Measurements from ENCODE around the gene DMC1.
A peak's percentile ranks its signal among the peaks of the same experiment; 100 is the strongest.
"Not testable (repeated sequence)": the region's sequence is repeated elsewhere in the genome, so short reads cannot be mapped to it uniquely, and the experiment has no call there.

Gene DMC1

GRCh38 chr22:38569972-38570778 is at the start of gene DMC1:
DMC1 (minus strand) TSS chr22:38570183; CDS start chr22:38568256, 1,927 bp downstream.
- peak; percentile 61 to 78 for DNase-seq

- no peak for DNase-seq
Measured at GRCh38 chr22:38618682-38619081, 48.7 kb upstream of the DMC1 start.

GRCh38 chr22:38618258-38618657 is 48.3 kb upstream of the DMC1 start:
- DNase-seq, result no peak

GRCh38 chr22:38615064-38615405 is 45.1 kb upstream of the DMC1 start:
- DNase-seq, result not testable (repeated sequence)

GRCh38 chr22:38614332-38615063 is 44.5 kb upstream of the DMC1 start:
- no peak for DNase-seq

- no peak for DNase-seq
Measured at GRCh38 chr22:38613588-38613987, 43.6 kb upstream of the DMC1 start.

- no peak for DNase-seq
Measured at GRCh38 chr22:38612217-38613006, 42.4 kb upstream of the DMC1 start.

- DNase-seq, result no peak
Measured at GRCh38 chr22:38611559-38611958, 41.6 kb upstream of the DMC1 start.

GRCh38 chr22:38610234-38610633 is 40.3 kb upstream of the DMC1 start:
- DNase-seq, result no peak

GRCh38 chr22:38608992-38609750 is 39.2 kb upstream of the DMC1 start:
- no peak for DNase-seq

- DNase-seq, result no peak
Measured at GRCh38 chr22:38607680-38608079, 37.7 kb upstream of the DMC1 start.

- no peak for DNase-seq
Measured at GRCh38 chr22:38602166-38602565, 32.2 kb upstream of the DMC1 start.

GRCh38 chr22:38601221-38601764 is 31.3 kb upstream of the DMC1 start:
- DNase-seq, result no peak

- DNase-seq, result no peak
Measured at GRCh38 chr22:38599466-38599865, 29.5 kb upstream of the DMC1 start.

GRCh38 chr22:38582923-38583322 is 12.9 kb upstream of the DMC1 start:
- not testable (repeated sequence) for DNase-seq

GRCh38 chr22:38578505-38578904 is 8.5 kb upstream of the DMC1 start:
- DNase-seq, result no peak

- DNase-seq, result no peak
Measured at GRCh38 chr22:38572065-38572464, 2.1 kb upstream of the DMC1 start.

GRCh38 chr22:38570779-38571364 is 889 bp upstream of the DMC1 start:
- DNase-seq, result no peak

GRCh38 chr22:38569181-38569971 is 607 bp downstream of the DMC1 start:
- DNase-seq, result no peak

GRCh38 chr22:38567531-38568285 is 2.3 kb downstream of the DMC1 start:
- DNase-seq, result no peak

All from NCI-H187 (cell line).